ENCODE results near the gene PHGDH. TPM values are rescaled to one million over a fixed set of nuclear protein-coding genes. Genes with fewer than 3 reads are reported as not detected.

The PHGDH gene
- total and polyA plus RNA-seq, 2 donors from 2014 or later: 71.9 to 126 TPM

DNA sequence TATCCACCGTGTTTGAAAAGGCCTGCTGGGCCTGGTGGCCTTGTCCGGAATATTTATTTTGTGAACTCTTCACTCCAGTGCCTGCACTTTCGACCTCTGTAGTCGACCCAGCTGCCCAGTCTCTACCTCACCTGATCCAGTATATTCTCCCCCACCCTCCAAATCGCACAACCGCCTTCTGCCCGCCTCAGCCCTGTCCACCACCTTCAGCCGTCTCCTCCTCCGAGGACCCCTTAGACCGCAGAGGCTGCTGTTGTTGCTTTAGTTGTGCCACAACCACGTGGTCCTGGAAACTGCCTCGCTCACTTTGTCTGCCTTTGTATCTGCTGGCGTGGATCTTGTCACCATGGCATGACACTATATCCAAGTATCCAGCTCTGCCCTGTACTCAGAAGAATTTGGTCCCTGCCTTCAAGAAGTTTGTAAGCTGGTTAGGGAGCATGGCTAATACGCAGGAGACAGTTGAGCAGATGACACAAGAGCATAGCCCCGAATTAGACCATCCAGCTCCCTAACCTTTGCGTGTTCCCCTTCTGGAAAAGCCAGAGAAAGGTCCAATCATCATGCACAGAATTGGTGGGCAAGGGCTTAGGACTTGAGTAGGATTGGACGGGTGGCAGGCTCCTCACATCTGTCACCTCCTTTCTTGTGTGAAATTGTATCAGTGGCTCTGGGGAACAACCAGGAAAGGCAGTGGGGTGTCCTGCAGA, 1.5 kb downstream of the PHGDH start:
- no peaks in the 10 kb centered on the region for H3K27me3 ChIP-seq (ENCODE audit: control insufficient read depth, insufficient read depth, low read length)
- intact Hi-C loops (cut with DNase I): no loop called here
- TF ChIP-seq, protein P1, sequence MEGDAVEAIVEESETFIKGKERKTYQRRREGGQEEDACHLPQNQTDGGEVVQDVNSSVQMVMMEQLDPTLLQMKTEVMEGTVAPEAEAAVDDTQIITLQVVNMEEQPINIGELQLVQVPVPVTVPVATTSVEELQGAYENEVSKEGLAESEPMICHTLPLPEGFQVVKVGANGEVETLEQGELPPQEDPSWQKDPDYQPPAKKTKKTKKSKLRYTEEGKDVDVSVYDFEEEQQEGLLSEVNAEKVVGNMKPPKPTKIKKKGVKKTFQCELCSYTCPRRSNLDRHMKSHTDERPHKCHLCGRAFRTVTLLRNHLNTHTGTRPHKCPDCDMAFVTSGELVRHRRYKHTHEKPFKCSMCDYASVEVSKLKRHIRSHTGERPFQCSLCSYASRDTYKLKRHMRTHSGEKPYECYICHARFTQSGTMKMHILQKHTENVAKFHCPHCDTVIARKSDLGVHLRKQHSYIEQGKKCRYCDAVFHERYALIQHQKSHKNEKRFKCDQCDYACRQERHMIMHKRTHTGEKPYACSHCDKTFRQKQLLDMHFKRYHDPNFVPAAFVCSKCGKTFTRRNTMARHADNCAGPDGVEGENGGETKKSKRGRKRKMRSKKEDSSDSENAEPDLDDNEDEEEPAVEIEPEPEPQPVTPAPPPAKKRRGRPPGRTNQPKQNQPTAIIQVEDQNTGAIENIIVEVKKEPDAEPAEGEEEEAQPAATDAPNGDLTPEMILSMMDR (IDR thresholded peaks at IDR 0.05; ENCODE audit: borderline replicate concordance, extremely low read depth, insufficient read depth): no peak
- peak overlapping the region in 2 of 3 donors; percentile 34 to 49 for H3K9ac ChIP-seq (ENCODE audit: low read length in 3 of 3)
- no peaks in the 10 kb centered on the region for H3K9me3 ChIP-seq (ENCODE audit: control insufficient read depth in 2 of 3, insufficient read depth in 1 of 3, low read length in 3 of 3)
- peak overlapping the region; percentile 19 to 26 for H3K27ac ChIP-seq (ENCODE audit: low read depth in 2 of 2, low read length in 2 of 2)
- FAIRE-seq (no peak), DNase-seq (peak in 4 of 5 donors; percentile 49 to 74 (median 62))
- H3K4me3 ChIP-seq (ENCODE audit: low read length in 3 of 3): peak overlapping the region; percentile 45 to 70 (median 57)
- peaks cover 0 to 18% (median 14%) of the 10 kb centered on the region in 3 donors for H3K4me1 ChIP-seq (ENCODE audit: control insufficient read depth in 2 of 3, insufficient read depth in 2 of 3, low read depth in 1 of 3, low read length in 3 of 3)
- H3K36me3 ChIP-seq (ENCODE audit: control insufficient read depth in 2 of 3, insufficient read depth in 3 of 3, low read length in 3 of 3): no peaks in the 10 kb centered on the region

DNA sequence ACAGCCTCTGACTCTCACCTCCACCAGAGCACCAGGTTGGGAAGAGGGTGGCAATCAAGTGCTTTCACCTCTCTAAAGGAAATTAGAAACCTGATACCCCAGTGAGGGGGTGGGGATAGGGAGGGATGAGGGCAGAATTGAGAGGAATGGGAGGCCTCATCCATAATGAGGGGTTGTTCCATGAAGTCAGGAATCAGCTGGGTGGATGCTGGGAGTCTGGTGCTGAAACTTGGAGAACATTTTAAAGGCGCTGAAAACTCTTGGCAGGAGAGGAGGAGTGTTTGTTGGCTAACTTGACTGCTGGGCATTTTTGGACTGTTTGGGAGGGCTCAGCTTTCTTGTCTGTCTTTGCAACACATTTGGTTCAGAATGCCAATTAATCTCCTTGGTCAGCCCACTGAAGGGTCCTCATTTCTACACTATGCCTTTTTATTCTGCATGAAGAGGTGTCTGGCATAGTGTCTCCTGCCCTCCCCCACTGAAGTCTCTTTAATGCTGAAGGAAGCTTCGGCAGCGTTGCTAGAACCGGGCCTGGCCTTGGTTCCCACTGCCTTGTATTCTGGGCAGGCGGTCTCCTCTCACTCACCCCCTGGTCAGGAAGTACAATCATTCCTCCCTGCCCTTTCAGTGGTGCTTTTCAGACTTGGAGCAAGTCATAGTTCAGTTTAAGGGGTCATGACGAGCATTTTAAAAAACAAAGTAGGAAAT, 2.2 kb downstream of the PHGDH start:
- TF ChIP-seq, protein P1 (IDR thresholded peaks at IDR 0.05; ENCODE audit: borderline replicate concordance, extremely low read depth, insufficient read depth): no peak
- FAIRE-seq (no peak), DNase-seq (peak in 4 of 5 donors; percentile 30 to 81 (median 58))
- Histone ChIP-seq H3K27me3 (ENCODE audit: control insufficient read depth, insufficient read depth, low read length) (no peaks in the 10 kb centered on the region), H3K9ac (ENCODE audit: low read length in 3 of 3) (peak overlapping the region in 2 of 3 donors; percentile 27 to 34), H3K27ac (ENCODE audit: low read depth in 2 of 2, low read length in 2 of 2) (peak overlapping the region; percentile 19 to 26), H3K4me3 (ENCODE audit: low read length in 3 of 3) (peak overlapping the region; percentile 20 to 70 (median 57)), H3K4me1 (ENCODE audit: control insufficient read depth in 2 of 3, insufficient read depth in 2 of 3, low read depth in 1 of 3, low read length in 3 of 3) (peaks cover 0 to 25% (median 14%) of the 10 kb centered on the region in 3 donors), H3K36me3 (ENCODE audit: control insufficient read depth in 2 of 3, insufficient read depth in 3 of 3, low read length in 3 of 3) (no peaks in the 10 kb centered on the region), H3K9me3 (ENCODE audit: control insufficient read depth in 2 of 3, insufficient read depth in 1 of 3, low read length in 3 of 3) (no peaks in the 10 kb centered on the region)
- intact Hi-C loops (cut with DNase I): no loop called here

GRCh38 chr1:119714583-119714982, 2.8 kb downstream of the PHGDH start:
- H3K4me3 ChIP-seq (ENCODE audit: low read length in 3 of 3): no peak overlapping the region
- peak in 1 of 5 donors; percentile 53 for DNase-seq

More at GRCh38 chr1:119714583-119714982, 2.8 kb downstream of the PHGDH start:
- Histone ChIP-seq H3K27me3 (ENCODE audit: control insufficient read depth, insufficient read depth, low read length) (no peaks in the 10 kb centered on the region), H3K9me3 (ENCODE audit: control insufficient read depth in 2 of 3, insufficient read depth in 1 of 3, low read length in 3 of 3) (no peaks in the 10 kb centered on the region), H3K27ac (ENCODE audit: low read depth in 2 of 2, low read length in 2 of 2) (no peak overlapping the region), H3K36me3 (ENCODE audit: control insufficient read depth in 2 of 3, insufficient read depth in 3 of 3, low read length in 3 of 3) (no peaks in the 10 kb centered on the region), H3K9ac (ENCODE audit: low read length in 3 of 3) (no peak overlapping the region), H3K4me1 (ENCODE audit: control insufficient read depth in 2 of 3, insufficient read depth in 2 of 3, low read depth in 1 of 3, low read length in 3 of 3) (peaks cover 0 to 31% (median 14%) of the 10 kb centered on the region in 3 donors)
- intact Hi-C loops (cut with DNase I): no loop called here
- TF ChIP-seq, protein P1 (IDR thresholded peaks at IDR 0.05; ENCODE audit: borderline replicate concordance, extremely low read depth, insufficient read depth): no peak
- FAIRE-seq: no peak

Data from kidney (tissue), 14 donors.